Activated naive CD4-positive, alpha-beta T cell treated with anti-CD3 and anti-CD28 coated beads, Interleukin-2, amount 50 U/mL, for 72 hours (primary cell): ENCODE data around the gene GON4L. TPM values are rescaled to one million over a fixed set of nuclear protein-coding genes. Genes with fewer than 3 reads are reported as not detected.
"Not testable (repeated sequence)": the region's sequence is repeated elsewhere in the genome, so short reads cannot be mapped to it uniquely, and the experiment has no call there.

ENCODE experiments used
- ATAC-seq, 2 donors: fragments of 150-1000 bp; cut with Tn5 transposase; 2 replicates each; pipeline ENCODE4 v1.10.0; 2021; ENCODE audit warnings: mild to moderate bottlenecking in 2 of 2, moderate library complexity in 2 of 2
- DNase-seq, 2 donors: peaks; one replicate each; pipeline ENCODE4 v3.0.0; 2021 to 2022; ENCODE audit warnings: low spot score in 2 of 2
- H3K27ac Mint-ChIP-seq, 2 donors: one replicate each; pipeline ENCODE4 v1.8.0; 2022; ENCODE audit warnings: mild to moderate bottlenecking in 2 of 2, mixed read lengths in 2 of 2
- H3K36me3 Mint-ChIP-seq, 2 donors: one replicate each; pipeline ENCODE4 v1.8.0; 2022; ENCODE audit warnings: mixed read lengths in 2 of 2
- H3K9me3 Mint-ChIP-seq, 2 donors: one replicate each; pipeline ENCODE4 v1.8.0; 2022; ENCODE audit warnings: mixed read lengths in 2 of 2
- total RNA-seq, 2 donors: library from RNA; stranded (reverse); gene quantifications; one replicate each; pipeline ENCODE4 v1.2.3, GENCODE V29; 2022

Gene GON4L
- total RNA-seq, 2 donors from 2014 or later: 63.7 to 80.4 TPM

- Mint-ChIP-seq H3K27ac (peak overlapping the region in 1 of 2 donors; percentile 79), H3K9me3 (no peaks in the 10 kb centered on the region), H3K36me3 (no peaks in the 10 kb centered on the region)
- ATAC-seq: peak; percentile 41 to 60
- DNase-seq: no peak
Observed at GRCh38 chr1:155801149-155801548, 55.9 kb downstream of the GON4L start.

GRCh38 chr1:155795618-155796017 lies 61.4 kb downstream of the GON4L start:
- H3K36me3 Mint-ChIP-seq, H3K27ac Mint-ChIP-seq, DNase-seq, H3K9me3 Mint-ChIP-seq, ATAC-seq: not testable (repeated sequence)

GRCh38 chr1:155794605-155795245 lies 62.3 kb downstream of the GON4L start:
- ATAC-seq: no peak
- H3K36me3 Mint-ChIP-seq: no peaks in the 10 kb centered on the region
- no peaks in the 10 kb centered on the region for H3K9me3 Mint-ChIP-seq
- no peak for DNase-seq
- no peak overlapping the region for H3K27ac Mint-ChIP-seq

GRCh38 chr1:155793213-155793612 lies 63.8 kb downstream of the GON4L start:
- Mint-ChIP-seq H3K9me3 (no peaks in the 10 kb centered on the region), H3K36me3 (no peaks in the 10 kb centered on the region), H3K27ac (no peak overlapping the region)
- no peak for DNase-seq
- no peak for ATAC-seq

GRCh38 chr1:155777582-155777981 lies 79.4 kb downstream of the GON4L start:
- no peak for DNase-seq
- no peak for ATAC-seq
- Mint-ChIP-seq H3K27ac (peak overlapping the region in 1 of 2 donors; percentile 23), H3K9me3 (no peaks in the 10 kb centered on the region), H3K36me3 (peaks cover 0 to 20% of the 10 kb centered on the region in 2 donors)

GRCh38 chr1:155776414-155776813 lies 80.6 kb downstream of the GON4L start:
- H3K36me3 Mint-ChIP-seq: peaks cover 0 to 20% of the 10 kb centered on the region in 2 donors

GRCh38 chr1:155773221-155773620 lies 83.8 kb downstream of the GON4L start:
- Mint-ChIP-seq H3K9me3 (no peaks in the 10 kb centered on the region), H3K36me3 (peaks cover 0 to 20% of the 10 kb centered on the region in 2 donors), H3K27ac (no peak overlapping the region)
- DNase-seq: no peak
- ATAC-seq: no peak

More at GRCh38 chr1:155776414-155776813, 80.6 kb downstream of the GON4L start:
- DNase-seq (no peak), ATAC-seq (no peak)
- peak overlapping the region in 1 of 2 donors; percentile 83 for H3K27ac Mint-ChIP-seq
- H3K9me3 Mint-ChIP-seq: no peaks in the 10 kb centered on the region

- no peaks in the 10 kb centered on the region for H3K36me3 Mint-ChIP-seq
- ATAC-seq: no peak
- H3K27ac Mint-ChIP-seq: peak overlapping the region in 1 of 2 donors; percentile 13
- DNase-seq: no peak
- H3K9me3 Mint-ChIP-seq: no peaks in the 10 kb centered on the region
Observed at GRCh38 chr1:155769257-155769656, 87.8 kb downstream of the GON4L start.

- DNase-seq, ATAC-seq, H3K36me3 Mint-ChIP-seq, H3K27ac Mint-ChIP-seq, H3K9me3 Mint-ChIP-seq: not testable (repeated sequence)
Observed at GRCh38 chr1:155767399-155767989, 89.5 kb downstream of the GON4L start.

- ATAC-seq, H3K27ac Mint-ChIP-seq, DNase-seq, H3K9me3 Mint-ChIP-seq: not testable (repeated sequence)
- H3K36me3 Mint-ChIP-seq: peaks cover 7 to 10% of the 10 kb centered on the region in 2 donors
Observed at GRCh38 chr1:155763989-155764388, 93.0 kb downstream of the GON4L start.

- not testable (repeated sequence) for ATAC-seq, DNase-seq, H3K9me3 Mint-ChIP-seq
- Mint-ChIP-seq H3K27ac (peak overlapping the region in 1 of 2 donors; percentile 57), H3K36me3 (peaks cover 7 to 10% of the 10 kb centered on the region in 2 donors)
Observed at GRCh38 chr1:155763090-155763815, 93.8 kb downstream of the GON4L start.

- no peak for DNase-seq
- H3K27ac Mint-ChIP-seq: peak overlapping the region; percentile 12 to 48
- peaks cover 7 to 10% of the 10 kb centered on the region in 2 donors for H3K36me3 Mint-ChIP-seq
- ATAC-seq: no peak
- no peaks in the 10 kb centered on the region for H3K9me3 Mint-ChIP-seq
Observed at GRCh38 chr1:155761736-155762405, 95.1 kb downstream of the GON4L start.

- Mint-ChIP-seq H3K36me3 (peaks cover 7 to 10% of the 10 kb centered on the region in 2 donors), H3K27ac (peak overlapping the region in 1 of 2 donors; percentile 31), H3K9me3 (no peaks in the 10 kb centered on the region)
- ATAC-seq (no peak), DNase-seq (no peak)
Observed at GRCh38 chr1:155760751-155761475, 96.1 kb downstream of the GON4L start.

GRCh38 chr1:155759966-155760630 lies 96.9 kb downstream of the GON4L start:
- H3K9me3 Mint-ChIP-seq: no peaks in the 10 kb centered on the region
- H3K27ac Mint-ChIP-seq: peak overlapping the region in 1 of 2 donors; percentile 31
- H3K36me3 Mint-ChIP-seq: peaks cover 7 to 10% of the 10 kb centered on the region in 2 donors
- ATAC-seq (no peak), DNase-seq (no peak)

GRCh38 chr1:155759017-155759416 lies 98.0 kb downstream of the GON4L start:
- peaks cover 7 to 10% of the 10 kb centered on the region in 2 donors for H3K36me3 Mint-ChIP-seq
- not testable (repeated sequence) for H3K27ac Mint-ChIP-seq, H3K9me3 Mint-ChIP-seq

GRCh38 chr1:155748141-155748540 lies 108.9 kb downstream of the GON4L start:
- H3K27ac Mint-ChIP-seq: peak overlapping the region in 1 of 2 donors; percentile 72
- H3K9me3 Mint-ChIP-seq, ATAC-seq, DNase-seq, H3K36me3 Mint-ChIP-seq: not testable (repeated sequence)

More at GRCh38 chr1:155759017-155759416, 98.0 kb downstream of the GON4L start:
- not testable (repeated sequence) for ATAC-seq, DNase-seq
